RWPE2 (cell line): ENCODE data around the gene CCND2.

Source experiments
- ATAC-seq: fragments of 200-7000 bp; cut with Tn5 transposase; 3 replicates; pipeline ENCODE4 v1.9.1; 2021; ENCODE audit warnings: low read depth
- DNase-seq: peaks from one replicate; pipeline ENCODE4 v3.0.0-alpha.2; 2020; ENCODE audit warnings: low spot score
- H3K27ac ChIP-seq: fragments of 450-650 bp; 2 replicates; pipeline ENCODE4 v1.5.1; 2017; ENCODE audit warnings: mild to moderate bottlenecking; ENCODE audit not compliant: poor library complexity, severe bottlenecking
- H3K27me3 ChIP-seq: fragments of 250-450 bp; sonication (Bioruptor Pico); 2 replicates; pipeline ENCODE4 v1.5.1; 2021; ENCODE audit warnings: mild to moderate bottlenecking, moderate library complexity; ENCODE audit not compliant: insufficient read depth, poor library complexity, severe bottlenecking
- H3K36me3 ChIP-seq: fragments of 250-450 bp; sonication (Bioruptor Pico); 2 replicates; pipeline ENCODE4 v1.5.1; 2020; ENCODE audit warnings: low read depth, mild to moderate bottlenecking, moderate library complexity
- H3K4me1 ChIP-seq: fragments of 250-450 bp; sonication (Bioruptor Pico); 2 replicates; pipeline ENCODE4 v1.5.1; 2021; ENCODE audit warnings: mild to moderate bottlenecking, moderate library complexity; ENCODE audit not compliant: insufficient read depth, poor library complexity, severe bottlenecking
- H3K4me3 ChIP-seq: fragments of 250-450 bp; sonication (Bioruptor Pico); 2 replicates; pipeline ENCODE4 v1.5.1; 2021; ENCODE audit warnings: mild to moderate bottlenecking, moderate library complexity; ENCODE audit not compliant: severe bottlenecking
- H3K9me3 ChIP-seq: fragments of 250-450 bp; sonication (Bioruptor Pico); 2 replicates; pipeline ENCODE4 v1.5.1; 2021; ENCODE audit warnings: mild to moderate bottlenecking, moderate library complexity; ENCODE audit not compliant: severe bottlenecking
- CTCF ChIP-seq: fragments of 450-650 bp; IDR thresholded peaks from one replicate; pipeline ENCODE4 v1.5.1; 2017; ENCODE audit warnings: mild to moderate bottlenecking, moderate library complexity; ENCODE audit not compliant: poor library complexity, severe bottlenecking

CCND2 gene

GRCh38 chr12:4293299-4293965 lies 19.9 kb downstream of the CCND2 start:
- H3K27me3 ChIP-seq = no peaks in the 10 kb centered on the region
- no peaks in the 10 kb centered on the region for H3K9me3 ChIP-seq
- H3K36me3 ChIP-seq = peaks cover 100% of the 10 kb centered on the region
- no peak for ATAC-seq
- no peak for TF ChIP-seq CTCF
- H3K27ac ChIP-seq = no peak overlapping the region
- H3K4me3 ChIP-seq = no peak overlapping the region
- no peaks in the 10 kb centered on the region for H3K4me1 ChIP-seq
- no peak for DNase-seq

GRCh38 chr12:4293966-4294505 lies 20.5 kb downstream of the CCND2 start:
- H3K4me1 ChIP-seq = no peaks in the 10 kb centered on the region
- no peak overlapping the region for H3K27ac ChIP-seq
- no peaks in the 10 kb centered on the region for H3K9me3 ChIP-seq
- DNase-seq (no peak), ATAC-seq (no peak)
- no peak for TF ChIP-seq CTCF
- H3K27me3 ChIP-seq = no peaks in the 10 kb centered on the region
- peaks cover 100% of the 10 kb centered on the region for H3K36me3 ChIP-seq
- H3K4me3 ChIP-seq = no peak overlapping the region

- H3K27ac ChIP-seq = no peak overlapping the region
- no peaks in the 10 kb centered on the region for H3K27me3 ChIP-seq
- peaks cover 100% of the 10 kb centered on the region for H3K36me3 ChIP-seq
- H3K9me3 ChIP-seq = no peaks in the 10 kb centered on the region
- no peak for ATAC-seq
- TF ChIP-seq CTCF = no peak
- no peak for DNase-seq
- no peak overlapping the region for H3K4me3 ChIP-seq
- no peaks in the 10 kb centered on the region for H3K4me1 ChIP-seq
These were observed 23.2 kb downstream of the CCND2 start for GRCh38 chr12:4296751-4297150.

- no peak overlapping the region for H3K4me3 ChIP-seq
- H3K27me3 ChIP-seq = no peaks in the 10 kb centered on the region
- ATAC-seq (no peak), DNase-seq (no peak)
- no peak for TF ChIP-seq CTCF
- no peaks in the 10 kb centered on the region for H3K4me1 ChIP-seq
- no peak overlapping the region for H3K27ac ChIP-seq
- no peaks in the 10 kb centered on the region for H3K9me3 ChIP-seq
- H3K36me3 ChIP-seq = peaks cover 100% of the 10 kb centered on the region
These were observed 24.1 kb downstream of the CCND2 start for GRCh38 chr12:4297617-4298016.

- Histone ChIP-seq H3K9me3 (no peaks in the 10 kb centered on the region), H3K27me3 (no peaks in the 10 kb centered on the region), H3K36me3 (peaks cover 100% of the 10 kb centered on the region), H3K4me3 (no peak overlapping the region), H3K4me1 (no peaks in the 10 kb centered on the region), H3K27ac (no peak overlapping the region)
- no peak for TF ChIP-seq CTCF
- ATAC-seq (no peak), DNase-seq (no peak)
These were observed 27.3 kb downstream of the CCND2 start for GRCh38 chr12:4300883-4301282.
